HepG2 (cell line): ENCODE data around the gene DPT. TPM values are rescaled to one million over a fixed set of nuclear protein-coding genes. Genes with fewer than 3 reads are reported as not detected.

Experiments
- ATRX ChIP-seq: sonication (generic); formaldehyde crosslinking; IDR thresholded peaks from 2 replicates; pipeline ENCODE4 v1.4.0; 2020; ENCODE audit warnings: missing genetic modification reagents, borderline replicate concordance
- CEBPG ChIP-seq: IDR thresholded peaks from 2 replicates; pipeline ENCODE4 v1.6.1; 2016
- DMTF1 ChIP-seq: sonication (generic); formaldehyde crosslinking; IDR thresholded peaks from 2 replicates; pipeline ENCODE4 v1.4.0; 2020; ENCODE audit warnings: mild to moderate bottlenecking, missing genetic modification reagents
- EP300 ChIP-seq, 3 experiments: sonication (generic) in 1 of 3; formaldehyde crosslinking in 1 of 3; IDR thresholded peaks; 2 replicates each; pipeline versions ENCODE4 v1.5.1 to v1.6.1; 2011 to 2020; ENCODE audit warnings: low read depth in 2 of 3, low read length in 2 of 3, borderline replicate concordance in 1 of 3, improper control_type of control experiment in 1 of 3, mild to moderate bottlenecking in 1 of 3, missing genetic modification reagents in 1 of 3, moderate library complexity in 1 of 3
- KDM2A ChIP-seq: sonication (generic); formaldehyde crosslinking; IDR thresholded peaks from 2 replicates; pipeline ENCODE4 v1.4.0; 2020; ENCODE audit warnings: low read depth, missing genetic modification reagents, borderline replicate concordance
- KMT2A ChIP-seq: sonication (generic); formaldehyde crosslinking; IDR thresholded peaks from 2 replicates; pipeline ENCODE4 v1.4.0; 2020; ENCODE audit warnings: missing genetic modification reagents
- NCOA5 ChIP-seq: sonication (generic); formaldehyde crosslinking; IDR thresholded peaks from 2 replicates; pipeline ENCODE4 v1.4.0; 2020; ENCODE audit warnings: missing genetic modification reagents
- NFE2L2 ChIP-seq: fragments of 150-350 bp; IDR thresholded peaks from 2 replicates; pipeline ENCODE4 v1.6.1; 2014; ENCODE audit warnings: low read length
- PRDM10 ChIP-seq: sonication (generic); formaldehyde crosslinking; IDR thresholded peaks from 2 replicates; pipeline ENCODE4 v1.4.0; 2020; ENCODE audit warnings: low read depth, missing genetic modification reagents
- SNAI1 ChIP-seq: sonication (generic); formaldehyde crosslinking; IDR thresholded peaks from 2 replicates; pipeline ENCODE4 v1.5.0; 2020; ENCODE audit warnings: mild to moderate bottlenecking, missing genetic modification reagents, borderline replicate concordance
- ZBTB25 ChIP-seq: IDR thresholded peaks from 2 replicates; pipeline ENCODE4 v1.6.1; 2018; ENCODE audit warnings: missing genetic modification reagents
- ZFP37 ChIP-seq: sonication (generic); formaldehyde crosslinking; IDR thresholded peaks from 2 replicates; pipeline ENCODE4 v1.4.0; 2020; ENCODE audit warnings: missing genetic modification reagents, borderline replicate concordance
- ZNF225 ChIP-seq: sonication (generic); formaldehyde crosslinking; IDR thresholded peaks from 2 replicates; pipeline ENCODE4 v1.4.0; 2020; ENCODE audit warnings: mild to moderate bottlenecking, missing genetic modification reagents
- ZNF256 ChIP-seq: sonication (generic); formaldehyde crosslinking; conservative IDR thresholded peaks from 2 replicates; pipeline ENCODE4 v1.4.0; 2020; ENCODE audit warnings: missing genetic modification reagents
- ZNF501 ChIP-seq: sonication (generic); formaldehyde crosslinking; IDR thresholded peaks from 2 replicates; pipeline ENCODE4 v1.5.1; 2020; ENCODE audit warnings: mild to moderate bottlenecking, moderate library complexity, missing genetic modification reagents
- ZNF614 ChIP-seq: IDR thresholded peaks from 2 replicates; pipeline ENCODE4 v1.6.1; 2018; ENCODE audit warnings: missing biosample characterization, missing genetic modification reagents, inconsistent platforms, borderline replicate concordance
- ZSCAN9 ChIP-seq: IDR thresholded peaks from 2 replicates; pipeline ENCODE4 v1.6.1; 2016; ENCODE audit warnings: borderline replicate concordance
- polyA plus RNA-seq, 8 experiments: library from polyadenylated mRNA; depleted of rRNA in 3 of 8; stranded (reverse) in 7 of 8; unstranded in 1 of 8; fragments of >200 nt; fragmentation: Illumina TruSeq in 4 of 8; extraction: Trizol in 4 of 8; gene quantifications; 2 replicates each; pipeline versions ENCODE4 v1.2.1 to v1.2.3, GENCODE V29; 2011 to 2016; ENCODE audit warnings: low read depth in 4 of 8, missing spikeins in 1 of 8, mixed read lengths in 1 of 8; ENCODE audit not compliant: insufficient read depth in 1 of 8
- total RNA-seq, 5 experiments: library from RNA; depleted of rRNA; stranded (reverse); fragments of >200 nt; fragmentation: Illumina TruSeq; extraction: Trizol; gene quantifications; 2 replicates each; pipeline ENCODE4 v1.2.3, GENCODE V29; 2016; ENCODE audit warnings: low read depth in 1 of 5
- TF ChIP-seq, protein P1 (sequence below): sonication (generic); formaldehyde crosslinking; IDR thresholded peaks from 2 replicates; pipeline ENCODE4 v1.8.0; 2022; ENCODE audit warnings: missing genetic modification reagents, mild to moderate bottlenecking, borderline replicate concordance
- TF ChIP-seq, protein P2 (sequence below): sonication (generic); formaldehyde crosslinking; IDR thresholded peaks from 2 replicates; pipeline ENCODE4 v1.9.0; 2021; ENCODE audit warnings: missing genetic modification reagents, mild to moderate bottlenecking, borderline replicate concordance

The DPT gene
- total and polyA plus RNA-seq, 2 of the 13 experiments (the other 11 are each of a cell fraction or from before 2014, with no cell fraction given), result 0.04 TPM; not detected in 1

DNA sequence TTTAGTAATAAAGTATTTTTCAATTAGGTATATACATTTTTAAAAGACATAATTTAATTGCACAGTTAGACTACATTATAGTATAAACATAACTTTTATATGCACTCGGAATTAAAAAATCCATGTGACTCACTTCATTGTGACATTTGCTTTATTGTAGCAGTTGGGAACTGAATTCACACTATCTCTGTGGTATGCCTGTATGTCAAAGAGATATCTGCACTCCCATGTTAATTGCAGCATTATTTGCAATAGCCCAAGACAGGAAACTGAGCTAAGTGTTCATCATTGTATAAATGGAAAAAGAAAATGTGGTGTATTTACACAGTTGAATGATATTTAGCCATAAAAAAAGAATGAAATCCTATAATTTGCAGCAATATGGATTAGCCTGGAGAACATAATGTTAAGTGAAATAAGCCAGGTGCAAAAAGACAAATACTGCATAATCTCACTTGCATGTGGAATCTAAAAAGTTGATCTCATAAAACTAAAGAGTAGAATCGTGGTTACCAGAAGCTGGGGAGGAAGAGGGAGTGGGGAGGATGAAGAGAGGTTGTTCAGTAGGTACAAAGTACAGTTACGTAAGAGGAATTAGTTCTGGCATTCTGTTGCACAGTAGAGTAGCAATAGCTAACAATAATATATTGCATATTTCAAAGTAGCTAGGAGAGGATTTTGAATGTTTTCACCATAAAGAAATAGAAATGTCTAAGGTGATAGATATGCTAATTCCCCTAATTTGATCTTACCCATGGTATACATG is 64.8 kb downstream of the DPT start (continued):
- TF ChIP-seq, protein P1, sequence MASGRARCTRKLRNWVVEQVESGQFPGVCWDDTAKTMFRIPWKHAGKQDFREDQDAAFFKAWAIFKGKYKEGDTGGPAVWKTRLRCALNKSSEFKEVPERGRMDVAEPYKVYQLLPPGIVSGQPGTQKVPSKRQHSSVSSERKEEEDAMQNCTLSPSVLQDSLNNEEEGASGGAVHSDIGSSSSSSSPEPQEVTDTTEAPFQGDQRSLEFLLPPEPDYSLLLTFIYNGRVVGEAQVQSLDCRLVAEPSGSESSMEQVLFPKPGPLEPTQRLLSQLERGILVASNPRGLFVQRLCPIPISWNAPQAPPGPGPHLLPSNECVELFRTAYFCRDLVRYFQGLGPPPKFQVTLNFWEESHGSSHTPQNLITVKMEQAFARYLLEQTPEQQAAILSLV (CRISPR knock-in tag), result no peak
- TF ChIP-seq NCOA5 (CRISPR knock-in tag) (no peak), PRDM10 (CRISPR knock-in tag) (no peak), ZNF614 (0 out of 2 replicates have a peak, but pooled peaks have one; percentile 40), ZNF501 (CRISPR knock-in tag) (no peak), ZSCAN9 (no peak), NFE2L2 (no peak), EP300 (IDR thresholded peaks at IDR 0.05; ENCODE audit: low read depth in 2 of 2, low read length in 2 of 2) (peak in 1 of 2 experiments; percentile 37; a peak in 1 of 4 replicates), EP300 (CRISPR knock-in tag; IDR thresholded peaks at IDR 0.05; ENCODE audit: borderline replicate concordance) (no peak), ZNF225 (CRISPR knock-in tag) (no peak), KDM2A (CRISPR knock-in tag) (no peak), SNAI1 (CRISPR knock-in tag) (no peak), KMT2A (CRISPR knock-in tag) (no peak), ATRX (no peak), ZFP37 (CRISPR knock-in tag) (no peak), ZBTB25 (CRISPR knock-in tag) (no peak), ZNF256 (CRISPR knock-in tag) (no peak), CEBPG (peak; percentile 83), DMTF1 (CRISPR knock-in tag) (no peak)
- TF ChIP-seq, protein P2, sequence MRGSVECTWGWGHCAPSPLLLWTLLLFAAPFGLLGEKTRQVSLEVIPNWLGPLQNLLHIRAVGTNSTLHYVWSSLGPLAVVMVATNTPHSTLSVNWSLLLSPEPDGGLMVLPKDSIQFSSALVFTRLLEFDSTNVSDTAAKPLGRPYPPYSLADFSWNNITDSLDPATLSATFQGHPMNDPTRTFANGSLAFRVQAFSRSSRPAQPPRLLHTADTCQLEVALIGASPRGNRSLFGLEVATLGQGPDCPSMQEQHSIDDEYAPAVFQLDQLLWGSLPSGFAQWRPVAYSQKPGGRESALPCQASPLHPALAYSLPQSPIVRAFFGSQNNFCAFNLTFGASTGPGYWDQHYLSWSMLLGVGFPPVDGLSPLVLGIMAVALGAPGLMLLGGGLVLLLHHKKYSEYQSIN (CRISPR knock-in tag), result no peak
